ENCODE data around the gene CEP152.

Gene CEP152

DNA sequence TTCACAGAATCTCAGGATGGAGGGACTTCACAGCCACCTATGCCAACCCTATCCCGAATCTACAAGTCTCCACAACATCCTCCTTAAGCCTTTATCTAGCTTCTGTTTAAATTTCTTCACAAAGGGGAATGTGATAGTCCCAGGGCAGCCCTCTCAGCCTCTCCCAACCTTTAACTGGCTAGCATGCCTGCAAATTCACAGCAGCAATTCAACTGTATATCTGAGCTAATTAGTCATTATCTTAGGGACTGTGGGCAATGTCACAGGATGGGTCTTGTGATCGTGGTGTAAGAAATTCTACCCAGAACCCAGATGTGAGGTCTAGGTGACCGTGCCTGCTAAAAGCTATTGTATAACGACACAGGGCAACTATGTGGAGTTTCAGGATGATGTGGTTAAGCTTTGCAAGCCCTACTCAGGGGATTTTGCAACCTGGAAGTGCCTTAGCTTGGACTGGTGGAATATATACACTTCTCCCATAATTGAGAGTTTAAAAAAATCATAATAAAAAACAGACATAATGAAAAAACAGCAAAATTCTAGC is 99.8 kb downstream of the CEP152 start:
- FAIRE-seq (no peak), DNase-seq (ENCODE audit: low spot score) (no peak)

DNA sequence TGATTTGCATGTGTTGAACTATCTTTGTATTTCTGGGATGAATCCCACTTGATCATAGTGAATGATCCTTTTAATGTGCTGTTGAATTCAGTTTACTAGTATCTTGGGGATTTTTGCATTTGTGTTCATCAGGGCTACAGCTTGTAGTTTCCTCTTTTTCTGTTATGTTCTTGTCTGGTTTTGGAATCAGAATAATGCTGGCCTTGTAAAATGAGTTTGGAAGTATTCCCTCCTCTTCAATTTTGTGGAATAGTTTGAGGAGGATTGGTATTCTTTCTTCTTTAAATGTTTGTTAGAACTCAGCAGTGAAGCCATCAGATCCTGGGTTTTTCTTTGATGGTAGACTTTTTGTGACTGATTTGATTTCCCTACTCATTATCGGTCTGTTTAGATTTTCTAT is 102.2 kb downstream of the CEP152 start:
- FAIRE-seq (no peak), DNase-seq (ENCODE audit: low spot score) (no peak)

GRCh38 chr15:48705381-48705780 is 105.5 kb downstream of the CEP152 start:
- FAIRE-seq (no peak), DNase-seq (ENCODE audit: low spot score) (no peak)

GRCh38 chr15:48703544-48703943 is 107.3 kb downstream of the CEP152 start:
- DNase-seq (ENCODE audit: low spot score): no peak
- FAIRE-seq: no peak

- FAIRE-seq: no peak
Measured at GRCh38 chr15:48702569-48703236, 108.2 kb downstream of the CEP152 start.

DNA sequence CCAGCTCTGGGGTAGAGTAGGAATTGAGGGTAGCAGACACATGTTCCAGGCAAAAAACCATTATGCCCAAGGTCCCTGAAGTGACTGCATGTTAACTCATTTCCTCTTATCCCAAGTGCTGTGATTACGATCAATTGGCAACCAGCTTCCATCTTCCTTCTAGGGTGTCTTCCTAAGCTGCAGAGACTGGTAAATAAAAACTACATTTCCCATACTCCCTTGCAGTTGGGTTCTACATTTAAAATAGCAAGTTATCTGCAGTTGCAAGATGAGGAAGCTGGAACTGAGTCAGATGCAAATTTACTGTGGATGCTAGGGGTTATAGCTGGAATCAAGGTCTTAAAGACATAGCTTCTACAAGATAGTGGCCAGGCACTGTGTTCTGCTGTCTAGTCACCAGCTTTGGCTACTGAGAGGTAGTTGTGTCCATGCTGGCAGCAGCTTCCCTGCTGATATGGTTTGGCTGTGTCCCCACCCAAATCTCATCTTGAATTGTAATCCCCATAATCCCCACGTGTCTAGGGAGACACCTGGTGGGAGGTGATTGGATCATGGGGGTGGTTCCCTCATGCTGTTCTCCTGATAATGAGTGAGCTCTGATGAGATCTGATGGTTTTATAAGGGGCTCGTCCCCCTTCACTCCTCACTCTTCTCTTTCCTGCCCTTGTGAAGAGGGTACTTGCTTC is 114.1 kb downstream of the CEP152 start:
- FAIRE-seq: no peak
- DNase-seq (ENCODE audit: low spot score): peak; percentile 8

More at GRCh38 chr15:48702569-48703236, 108.2 kb downstream of the CEP152 start:
- DNase-seq (ENCODE audit: low spot score): no peak

DNA sequence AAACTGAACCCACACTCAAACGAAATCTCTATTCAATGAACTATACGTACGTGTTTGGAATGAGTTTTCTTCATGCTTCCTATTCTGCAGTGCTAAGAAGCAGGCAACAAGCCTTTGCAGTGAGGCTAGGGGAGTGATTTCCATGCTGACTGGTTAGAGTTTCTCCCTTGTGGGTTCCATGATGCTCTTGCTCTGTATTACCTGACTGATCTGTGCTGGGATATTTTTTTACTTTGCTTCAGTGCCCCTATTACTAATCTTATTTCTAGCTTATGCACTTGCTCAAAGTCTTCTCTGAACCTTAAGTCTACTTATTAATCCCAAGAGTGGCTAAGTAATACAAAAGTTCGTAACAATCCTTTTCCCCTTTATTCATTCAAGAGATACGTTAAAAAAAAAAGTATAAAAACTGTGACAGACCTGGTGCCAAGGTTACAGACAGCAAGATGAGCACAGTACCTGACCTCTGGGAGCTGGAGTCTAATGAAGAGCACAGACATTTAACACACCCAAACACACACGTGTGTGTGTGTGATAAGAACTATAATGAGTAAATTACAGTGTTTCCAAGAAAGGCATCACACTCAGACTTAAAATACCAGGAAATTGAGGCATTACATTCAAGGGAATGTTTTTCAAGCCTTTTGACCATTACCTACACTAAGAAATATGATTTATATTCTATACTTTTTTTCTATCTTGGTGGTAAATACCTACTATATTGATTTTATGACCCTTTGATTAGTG is 114.9 kb downstream of the CEP152 start:
- FAIRE-seq (no peak), DNase-seq (ENCODE audit: low spot score) (no peak)

GRCh38 chr15:48695088-48695826 is 115.6 kb downstream of the CEP152 start:
- DNase-seq (ENCODE audit: low spot score) (peak; percentile 78), FAIRE-seq (peak; percentile 84)

- FAIRE-seq (no peak), DNase-seq (ENCODE audit: low spot score) (peak; percentile 22)
Measured at GRCh38 chr15:48693484-48693883, 117.4 kb downstream of the CEP152 start.

GRCh38 chr15:48688493-48688892 is 122.4 kb downstream of the CEP152 start:
- DNase-seq (ENCODE audit: low spot score): no peak
- FAIRE-seq: no peak
